Upper lobe of left lung (tissue), 4 donors: ENCODE measurements around the gene BRD1.

Experiments used
- CTCF ChIP-seq, 6 experiments: fragments of 450-650 bp in 4 of 6; fragments of 200-600 bp in 2 of 6; sonication (generic) in 2 of 6; IDR thresholded peaks; one replicate each; pipeline ENCODE4 v1.5.1; 2016 to 2019; ENCODE audit warnings: antibody characterized with exemption in 6 of 6
- EP300 ChIP-seq, 4 donors: sonication (generic); formaldehyde crosslinking; IDR thresholded peaks; one replicate each; pipeline ENCODE4 v1.5.1; 2017; ENCODE audit warnings: antibody characterized with exemption in 4 of 4, control low read depth in 2 of 4
- POLR2A ChIP-seq, 4 donors: fragments of 450-650 bp; IDR thresholded peaks; one replicate each; pipeline ENCODE4 v1.5.1; 2016 to 2017; ENCODE audit warnings: antibody characterized with exemption in 4 of 4, mild to moderate bottlenecking in 2 of 4
- POLR2AphosphoS5 ChIP-seq, 2 donors: sonication (generic); formaldehyde crosslinking; IDR thresholded peaks; one replicate each; pipeline ENCODE4 v1.5.1; 2017; ENCODE audit warnings: antibody characterized with exemption in 2 of 2

- no peak for TF ChIP-seq POLR2AphosphoS5 (IDR thresholded peaks at IDR 0.05)
- no peak for TF ChIP-seq CTCF (IDR thresholded peaks at IDR 0.05)
- no peak for TF ChIP-seq EP300 (IDR thresholded peaks at IDR 0.05)
- no peak for TF ChIP-seq POLR2A (IDR thresholded peaks at IDR 0.05)
These were observed 36.8 kb downstream of the BRD1 start for GRCh38 chr22:49790912-49791311.
